WTC11 (cell line): ENCODE measurements around the gene IBA57. TPM values are rescaled to one million over a fixed set of nuclear protein-coding genes. Genes with fewer than 3 reads are reported as not detected.

Source experiments
- ATAC-seq: fragments of 200-7000 bp; cut with Tn5 transposase; 2 replicates; pipeline ENCODE4 v1.10.0; 2021; ENCODE audit warnings: mild to moderate bottlenecking, moderate library complexity
- CTCF ChIA-PET: fragments of 300-600 bp; sonication (Branson Sonifier 250); formaldehyde crosslinking; loops from one replicate; lab custom pipeline; 2021; ENCODE audit warnings: antibody characterized with exemption; lab: Charles Lee
- POLR2A ChIA-PET: fragments of 350-600 bp; sonication (Branson Sonifier 250); formaldehyde crosslinking; loops from one replicate; lab custom pipeline; 2021; ENCODE audit warnings: antibody characterized with exemption; lab: Charles Lee
- DNase-seq: peaks from one replicate; pipeline ENCODE4 v3.0.0; 2021; ENCODE audit warnings: low spot score
- H3K27ac Mint-ChIP-seq: 2 replicates; pipeline ENCODE4 v1.8.0; 2021; ENCODE audit warnings: mixed read lengths
- H3K27me3 Mint-ChIP-seq: 2 replicates; pipeline ENCODE4 v1.8.0; 2021; ENCODE audit warnings: low read depth, mild to moderate bottlenecking, moderate library complexity, mixed read lengths
- H3K36me3 Mint-ChIP-seq: 2 replicates; pipeline ENCODE4 v1.8.0; 2021; ENCODE audit warnings: mixed read lengths
- H3K4me1 Mint-ChIP-seq: 2 replicates; pipeline ENCODE4 v1.8.0; 2022; ENCODE audit warnings: mixed read lengths
- H3K4me3 Mint-ChIP-seq: 2 replicates; pipeline ENCODE4 v1.8.0; 2021; ENCODE audit warnings: mild to moderate bottlenecking, moderate library complexity, mixed read lengths
- H3K9me3 Mint-ChIP-seq: 2 replicates; pipeline ENCODE4 v1.8.0; 2021; ENCODE audit warnings: mixed read lengths
- ATF1 ChIP-seq: sonication (generic); formaldehyde crosslinking; IDR thresholded peaks from 2 replicates; pipeline ENCODE4 v1.8.1; 2023; ENCODE audit warnings: mild to moderate bottlenecking, moderate library complexity, missing genetic modification reagents
- ELF4 ChIP-seq: sonication (generic); formaldehyde crosslinking; IDR thresholded peaks from 2 replicates; pipeline ENCODE4 v1.8.1; 2022; ENCODE audit warnings: low read depth, mild to moderate bottlenecking, moderate library complexity, missing genetic modification reagents
- ESRRA ChIP-seq: sonication (generic); formaldehyde crosslinking; IDR thresholded peaks from 2 replicates; pipeline ENCODE4 v1.8.1; 2022; ENCODE audit warnings: mild to moderate bottlenecking, missing genetic modification reagents, borderline replicate concordance
- GTF2I ChIP-seq: fragments of 250-450 bp; sonication (Bioruptor Pico); conservative IDR thresholded peaks from 2 replicates; pipeline ENCODE4 v1.4.0; 2021; ENCODE audit warnings: mild to moderate bottlenecking
- JUN ChIP-seq: sonication (generic); formaldehyde crosslinking; IDR thresholded peaks from 2 replicates; pipeline ENCODE4 v1.8.0; 2023; ENCODE audit warnings: mild to moderate bottlenecking, missing genetic modification reagents
- KAT7 ChIP-seq: sonication (generic); formaldehyde crosslinking; IDR thresholded peaks from 2 replicates; pipeline ENCODE4 v1.8.1; 2023; ENCODE audit warnings: missing genetic modification reagents, mild to moderate bottlenecking, borderline replicate concordance
- MLX ChIP-seq: sonication (generic); formaldehyde crosslinking; IDR thresholded peaks from 2 replicates; pipeline ENCODE4 v1.8.1; 2023; ENCODE audit warnings: mild to moderate bottlenecking, missing genetic modification reagents, moderate library complexity
- MYBL2 ChIP-seq: sonication (generic); formaldehyde crosslinking; IDR thresholded peaks from 2 replicates; pipeline ENCODE4 v1.8.1; 2023; ENCODE audit warnings: mild to moderate bottlenecking, moderate library complexity, missing genetic modification reagents
- NFATC4 ChIP-seq: fragments of 250-450 bp; sonication (Bioruptor Pico); IDR thresholded peaks from 2 replicates; pipeline ENCODE4 v1.9.0; 2021; ENCODE audit warnings: mild to moderate bottlenecking
- NR1H2 ChIP-seq: sonication (generic); formaldehyde crosslinking; IDR thresholded peaks from 2 replicates; pipeline ENCODE4 v1.9.0; 2021; ENCODE audit warnings: mild to moderate bottlenecking, moderate library complexity, missing genetic modification reagents
- OVOL2 ChIP-seq: fragments of 250-450 bp; sonication (Bioruptor Pico); IDR thresholded peaks from 2 replicates; pipeline ENCODE4 v1.9.0; 2021; ENCODE audit warnings: mild to moderate bottlenecking, borderline replicate concordance
- RELA ChIP-seq: sonication (generic); formaldehyde crosslinking; IDR thresholded peaks from 2 replicates; pipeline ENCODE4 v1.8.1; 2022; ENCODE audit warnings: missing genetic modification reagents, mild to moderate bottlenecking, borderline replicate concordance
- USF1 ChIP-seq: sonication (generic); formaldehyde crosslinking; IDR thresholded peaks from 2 replicates; pipeline ENCODE4 v1.8.0; 2022; ENCODE audit warnings: mild to moderate bottlenecking, missing genetic modification reagents
- ZNF219 ChIP-seq: sonication (generic); formaldehyde crosslinking; IDR thresholded peaks from 2 replicates; pipeline ENCODE4 v1.8.0; 2023; ENCODE audit warnings: missing genetic modification reagents, mild to moderate bottlenecking, borderline replicate concordance
- ZNF232 ChIP-seq: sonication (generic); formaldehyde crosslinking; IDR thresholded peaks from 2 replicates; pipeline ENCODE4 v1.8.0; 2022; ENCODE audit warnings: mild to moderate bottlenecking, missing genetic modification reagents
- ZNF423 ChIP-seq: fragments of 250-450 bp; sonication (Bioruptor Pico); IDR thresholded peaks from 2 replicates; pipeline ENCODE4 v2.1.2; 2022; ENCODE audit warnings: mild to moderate bottlenecking, moderate library complexity
- ZNF512 ChIP-seq: sonication (generic); formaldehyde crosslinking; IDR thresholded peaks from 2 replicates; pipeline ENCODE4 v1.8.1; 2022; ENCODE audit warnings: missing genetic modification reagents, borderline replicate concordance
- ZNF532 ChIP-seq: fragments of 250-450 bp; sonication (Bioruptor Pico); IDR thresholded peaks from 2 replicates; pipeline ENCODE4 v1.9.0; 2021; ENCODE audit warnings: mild to moderate bottlenecking, borderline replicate concordance
- ZNF671 ChIP-seq: fragments of 250-450 bp; sonication (Bioruptor Pico); IDR thresholded peaks from 2 replicates; pipeline ENCODE4 v1.8.0; 2021; ENCODE audit warnings: mild to moderate bottlenecking
- total RNA-seq: library from RNA; stranded (reverse); gene quantifications from 3 replicates; pipeline ENCODE4 v1.2.3, GENCODE V29; 2021
- TF ChIP-seq, protein P1 (sequence below): sonication (generic); formaldehyde crosslinking; IDR thresholded peaks from 2 replicates; pipeline ENCODE4 v1.8.0; 2023; ENCODE audit warnings: mild to moderate bottlenecking, missing genetic modification reagents
- TF ChIP-seq, protein P2 (sequence below): sonication (generic); formaldehyde crosslinking; conservative IDR thresholded peaks from 2 replicates; pipeline ENCODE4 v1.8.1; 2022; ENCODE audit warnings: mild to moderate bottlenecking, missing genetic modification reagents
- TF ChIP-seq, protein P3 (sequence below): sonication (generic); formaldehyde crosslinking; IDR thresholded peaks from 2 replicates; pipeline ENCODE4 v1.8.1; 2022; ENCODE audit warnings: low read depth, missing genetic modification reagents, borderline replicate concordance

Gene IBA57
- total RNA-seq, 1 experiment from 2014 or later = 11.4 TPM

- TF ChIP-seq MLX (CRISPR knock-in tag) (no peak), ZNF219 (CRISPR knock-in tag) (no peak), OVOL2 (CRISPR knock-in tag) (no peak), MYBL2 (no peak), JUN (CRISPR knock-in tag) (no peak), ZNF232 (CRISPR knock-in tag) (no peak), ZNF423 (CRISPR knock-in tag) (no peak), ELF4 (CRISPR knock-in tag) (no peak), ZNF512 (no peak), USF1 (CRISPR knock-in tag) (no peak), KAT7 (CRISPR knock-in tag) (no peak), ESRRA (CRISPR knock-in tag) (no peak), NR1H2 (no peak), GTF2I (CRISPR knock-in tag) (no peak), ATF1 (CRISPR knock-in tag) (no peak)
- TF ChIP-seq, protein P1, sequence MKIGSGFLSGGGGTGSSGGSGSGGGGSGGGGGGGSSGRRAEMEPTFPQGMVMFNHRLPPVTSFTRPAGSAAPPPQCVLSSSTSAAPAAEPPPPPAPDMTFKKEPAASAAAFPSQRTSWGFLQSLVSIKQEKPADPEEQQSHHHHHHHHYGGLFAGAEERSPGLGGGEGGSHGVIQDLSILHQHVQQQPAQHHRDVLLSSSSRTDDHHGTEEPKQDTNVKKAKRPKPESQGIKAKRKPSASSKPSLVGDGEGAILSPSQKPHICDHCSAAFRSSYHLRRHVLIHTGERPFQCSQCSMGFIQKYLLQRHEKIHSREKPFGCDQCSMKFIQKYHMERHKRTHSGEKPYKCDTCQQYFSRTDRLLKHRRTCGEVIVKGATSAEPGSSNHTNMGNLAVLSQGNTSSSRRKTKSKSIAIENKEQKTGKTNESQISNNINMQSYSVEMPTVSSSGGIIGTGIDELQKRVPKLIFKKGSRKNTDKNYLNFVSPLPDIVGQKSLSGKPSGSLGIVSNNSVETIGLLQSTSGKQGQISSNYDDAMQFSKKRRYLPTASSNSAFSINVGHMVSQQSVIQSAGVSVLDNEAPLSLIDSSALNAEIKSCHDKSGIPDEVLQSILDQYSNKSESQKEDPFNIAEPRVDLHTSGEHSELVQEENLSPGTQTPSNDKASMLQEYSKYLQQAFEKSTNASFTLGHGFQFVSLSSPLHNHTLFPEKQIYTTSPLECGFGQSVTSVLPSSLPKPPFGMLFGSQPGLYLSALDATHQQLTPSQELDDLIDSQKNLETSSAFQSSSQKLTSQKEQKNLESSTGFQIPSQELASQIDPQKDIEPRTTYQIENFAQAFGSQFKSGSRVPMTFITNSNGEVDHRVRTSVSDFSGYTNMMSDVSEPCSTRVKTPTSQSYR = no peak
- TF ChIP-seq, protein P2, sequence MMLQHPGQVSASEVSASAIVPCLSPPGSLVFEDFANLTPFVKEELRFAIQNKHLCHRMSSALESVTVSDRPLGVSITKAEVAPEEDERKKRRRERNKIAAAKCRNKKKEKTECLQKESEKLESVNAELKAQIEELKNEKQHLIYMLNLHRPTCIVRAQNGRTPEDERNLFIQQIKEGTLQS (CRISPR knock-in tag) = no peak
- TF ChIP-seq, all 79 proteins: peak for 0
- no peaks in the 10 kb centered on the region for H3K9me3 Mint-ChIP-seq
- no peak overlapping the region for H3K4me3 Mint-ChIP-seq
- ATAC-seq = no peak
- H3K27ac Mint-ChIP-seq = no peak overlapping the region
- H3K4me1 Mint-ChIP-seq = peaks cover 12% of the 10 kb centered on the region; the same call in 1 of the 2 replicates
- no peak for DNase-seq
- ChIA-PET CTCF (interaction anchor here (2.0 kb wide), 1 partner anchor 157 kb away, joined by 7 read pairs; no protein-coding TSS in a partner anchor), POLR2A (no interaction called here)
- peaks cover 19% of the 10 kb centered on the region for H3K27me3 Mint-ChIP-seq
- no peaks in the 10 kb centered on the region for H3K36me3 Mint-ChIP-seq
Observed at GRCh38 chr1:228161866-228162265, 3.7 kb upstream of the IBA57 start.

GRCh38 chr1:228162286-228163006 lies 3.2 kb upstream of the IBA57 start:
- H3K36me3 Mint-ChIP-seq = no peaks in the 10 kb centered on the region
- H3K4me3 Mint-ChIP-seq = no peak overlapping the region
- H3K27me3 Mint-ChIP-seq = peaks cover 14% of the 10 kb centered on the region
- DNase-seq (no peak), ATAC-seq (no peak)
- no peaks in the 10 kb centered on the region for H3K9me3 Mint-ChIP-seq
- CTCF ChIA-PET = interaction anchor here (1.2 to 2.0 kb wide), 3 partner anchors 11 to 157 kb away, joined by 3 to 7 read pairs (median 5); no protein-coding TSS in a partner anchor
- H3K27ac Mint-ChIP-seq = no peak overlapping the region
- peaks cover 13% of the 10 kb centered on the region; the same call in 1 of the 2 replicates for H3K4me1 Mint-ChIP-seq
- POLR2A ChIA-PET = interaction anchor here (1.2 kb wide), 1 partner anchor 10 kb away, joined by 4 read pairs; no protein-coding TSS in a partner anchor
- no peak for TF ChIP-seq RELA (CRISPR knock-in tag)
- no peak for TF ChIP-seq NFATC4 (CRISPR knock-in tag)
- TF ChIP-seq ZNF671 = no peak
- no peak for TF ChIP-seq ESRRA (CRISPR knock-in tag)
- no peak for TF ChIP-seq ZNF532
- TF ChIP-seq, protein P2 (CRISPR knock-in tag) = no peak
- TF ChIP-seq, protein P3, sequence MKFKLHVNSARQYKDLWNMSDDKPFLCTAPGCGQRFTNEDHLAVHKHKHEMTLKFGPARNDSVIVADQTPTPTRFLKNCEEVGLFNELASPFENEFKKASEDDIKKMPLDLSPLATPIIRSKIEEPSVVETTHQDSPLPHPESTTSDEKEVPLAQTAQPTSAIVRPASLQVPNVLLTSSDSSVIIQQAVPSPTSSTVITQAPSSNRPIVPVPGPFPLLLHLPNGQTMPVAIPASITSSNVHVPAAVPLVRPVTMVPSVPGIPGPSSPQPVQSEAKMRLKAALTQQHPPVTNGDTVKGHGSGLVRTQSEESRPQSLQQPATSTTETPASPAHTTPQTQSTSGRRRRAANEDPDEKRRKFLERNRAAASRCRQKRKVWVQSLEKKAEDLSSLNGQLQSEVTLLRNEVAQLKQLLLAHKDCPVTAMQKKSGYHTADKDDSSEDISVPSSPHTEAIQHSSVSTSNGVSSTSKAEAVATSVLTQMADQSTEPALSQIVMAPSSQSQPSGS = no peak
